Breast epithelium (tissue), 4 donors: ENCODE results near the gene SCD5. TPM values are rescaled to one million over a fixed set of nuclear protein-coding genes. Genes with fewer than 3 reads are reported as not detected.

Experiments
- DNase-seq, 2 donors: peaks; one replicate each; pipeline ENCODE4 v3.0.0-alpha.2; 2019; ENCODE audit warnings: low spot score in 2 of 2
- H3K27ac ChIP-seq, 2 donors: fragments of 200-600 bp; sonication (generic) in 1 of 2; one replicate each; pipeline ENCODE4 v1.5.1; 2016 to 2019; ENCODE audit warnings: mild to moderate bottlenecking in 1 of 2
- H3K27me3 ChIP-seq, 2 donors: fragments of 200-600 bp; sonication (generic) in 1 of 2; one replicate each; pipeline versions ENCODE4 v1.5.1 to v1.6.0; 2017 to 2019; ENCODE audit warnings: control low read depth in 1 of 2, mild to moderate bottlenecking in 1 of 2
- H3K36me3 ChIP-seq: fragments of 200-600 bp; one replicate; pipeline ENCODE4 v1.5.1; 2019
- H3K4me1 ChIP-seq, 2 donors: fragments of 200-600 bp; sonication (generic); one replicate each; pipeline ENCODE4 v1.5.1; 2016 to 2019; ENCODE audit warnings: control low read depth in 1 of 2
- H3K4me3 ChIP-seq, 3 donors: fragments of 200-600 bp; sonication (generic); 1 replicate in 2 of 3; 2 replicates in 1 of 3; pipeline ENCODE4 v1.5.1; 2016 to 2019; ENCODE audit warnings: mild to moderate bottlenecking in 3 of 3, moderate library complexity in 2 of 3
- H3K9me3 ChIP-seq, 2 donors: fragments of 200-600 bp; sonication (generic) in 1 of 2; one replicate each; pipeline ENCODE4 v1.5.1; 2016 to 2019; ENCODE audit warnings: control low read depth in 1 of 2
- POLR2A ChIP-seq: fragments of 450-650 bp; IDR thresholded peaks from one replicate; pipeline ENCODE4 v1.6.1; 2016; ENCODE audit warnings: antibody characterized with exemption, mild to moderate bottlenecking, moderate library complexity
- POLR2AphosphoS5 ChIP-seq, 3 donors: sonication (generic); formaldehyde crosslinking; IDR thresholded peaks; one replicate each; pipeline ENCODE4 v1.6.1; 2017; ENCODE audit warnings: antibody characterized with exemption in 3 of 3
- intact Hi-C: fragments of 100-400 bp; cut with DNase I; formaldehyde crosslinking; loops from one replicate; pipeline ENCODE4 v1.15.1; 2023; ENCODE audit warnings: low total_unique reads
- total RNA-seq, 3 donors: library from RNA; depleted of rRNA; stranded (reverse); fragments of >200 nt; gene quantifications; one replicate each; pipeline ENCODE4 v1.1.0, GENCODE V29; 2016
- TF ChIP-seq, protein P1 (sequence below), 3 donors: fragments of 450-650 bp; IDR thresholded peaks; one replicate each; pipeline ENCODE4 v1.5.1; 2016 to 2017; ENCODE audit warnings: antibody characterized with exemption in 3 of 3, mild to moderate bottlenecking in 3 of 3, moderate library complexity in 3 of 3

SCD5 gene
- total RNA-seq, 3 donors from 2014 or later: 9.8 to 17.0 (median 14.7) TPM

GRCh38 chr4:82679531-82679930 lies 119.1 kb downstream of the SCD5 start:
- TF ChIP-seq POLR2A (no peak), POLR2AphosphoS5 (IDR thresholded peaks at IDR 0.05) (no peak)
- TF ChIP-seq, protein P1, sequence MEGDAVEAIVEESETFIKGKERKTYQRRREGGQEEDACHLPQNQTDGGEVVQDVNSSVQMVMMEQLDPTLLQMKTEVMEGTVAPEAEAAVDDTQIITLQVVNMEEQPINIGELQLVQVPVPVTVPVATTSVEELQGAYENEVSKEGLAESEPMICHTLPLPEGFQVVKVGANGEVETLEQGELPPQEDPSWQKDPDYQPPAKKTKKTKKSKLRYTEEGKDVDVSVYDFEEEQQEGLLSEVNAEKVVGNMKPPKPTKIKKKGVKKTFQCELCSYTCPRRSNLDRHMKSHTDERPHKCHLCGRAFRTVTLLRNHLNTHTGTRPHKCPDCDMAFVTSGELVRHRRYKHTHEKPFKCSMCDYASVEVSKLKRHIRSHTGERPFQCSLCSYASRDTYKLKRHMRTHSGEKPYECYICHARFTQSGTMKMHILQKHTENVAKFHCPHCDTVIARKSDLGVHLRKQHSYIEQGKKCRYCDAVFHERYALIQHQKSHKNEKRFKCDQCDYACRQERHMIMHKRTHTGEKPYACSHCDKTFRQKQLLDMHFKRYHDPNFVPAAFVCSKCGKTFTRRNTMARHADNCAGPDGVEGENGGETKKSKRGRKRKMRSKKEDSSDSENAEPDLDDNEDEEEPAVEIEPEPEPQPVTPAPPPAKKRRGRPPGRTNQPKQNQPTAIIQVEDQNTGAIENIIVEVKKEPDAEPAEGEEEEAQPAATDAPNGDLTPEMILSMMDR (IDR thresholded peaks at IDR 0.05): no peak
- Histone ChIP-seq H3K9me3 (no peaks in the 10 kb centered on the region), H3K36me3 (no peaks in the 10 kb centered on the region), H3K27me3 (no peaks in the 10 kb centered on the region), H3K4me3 (no peak overlapping the region), H3K4me1 (peaks cover 0 to 5% of the 10 kb centered on the region in 2 donors), H3K27ac (no peak overlapping the region)
- DNase-seq: no peak
- intact Hi-C loops: no loop called here

GRCh38 chr4:82678051-82678450 lies 120.5 kb downstream of the SCD5 start:
- TF ChIP-seq, protein P1 (IDR thresholded peaks at IDR 0.05): no peak
- no peak for TF ChIP-seq POLR2AphosphoS5 (IDR thresholded peaks at IDR 0.05)
- TF ChIP-seq POLR2A: no peak
- no peak for DNase-seq
- peak overlapping the region; percentile 34 to 41 for H3K27ac ChIP-seq
- H3K4me1 ChIP-seq: peaks cover 0 to 5% of the 10 kb centered on the region in 2 donors
- intact Hi-C loops: no loop called here
- H3K9me3 ChIP-seq: no peaks in the 10 kb centered on the region
- no peak overlapping the region for H3K4me3 ChIP-seq
- H3K36me3 ChIP-seq: no peaks in the 10 kb centered on the region
- H3K27me3 ChIP-seq: no peaks in the 10 kb centered on the region

- Histone ChIP-seq H3K27me3 (no peaks in the 10 kb centered on the region), H3K4me1 (peaks cover 0 to 5% of the 10 kb centered on the region in 2 donors), H3K9me3 (no peaks in the 10 kb centered on the region), H3K36me3 (no peaks in the 10 kb centered on the region), H3K4me3 (no peak overlapping the region), H3K27ac (peak overlapping the region; percentile 34 to 41)
- peak; percentile 24 to 62 for DNase-seq
- TF ChIP-seq POLR2AphosphoS5 (IDR thresholded peaks at IDR 0.05): no peak
- no peak for TF ChIP-seq POLR2A
- TF ChIP-seq, protein P1 (IDR thresholded peaks at IDR 0.05): no peak
- intact Hi-C loops: no loop called here
Observed at GRCh38 chr4:82677327-82677726, 121.3 kb downstream of the SCD5 start.

- TF ChIP-seq POLR2AphosphoS5 (IDR thresholded peaks at IDR 0.05): no peak
- no peak overlapping the region for H3K4me3 ChIP-seq
- intact Hi-C loops: no loop called here
Observed at GRCh38 chr4:82667761-82668480, 130.7 kb downstream of the SCD5 start.

GRCh38 chr4:82666970-82667665 lies 131.5 kb downstream of the SCD5 start:
- TF ChIP-seq POLR2A (no peak), POLR2AphosphoS5 (IDR thresholded peaks at IDR 0.05) (no peak)
- TF ChIP-seq, protein P1 (IDR thresholded peaks at IDR 0.05): no peak
- intact Hi-C loops: no loop called here
- Histone ChIP-seq H3K4me1 (no peaks in the 10 kb centered on the region), H3K36me3 (no peaks in the 10 kb centered on the region), H3K27ac (no peak overlapping the region), H3K9me3 (no peaks in the 10 kb centered on the region), H3K4me3 (no peak overlapping the region), H3K27me3 (no peaks in the 10 kb centered on the region)
- no peak for DNase-seq

More at GRCh38 chr4:82667761-82668480, 130.7 kb downstream of the SCD5 start:
- H3K9me3 ChIP-seq: no peaks in the 10 kb centered on the region
- DNase-seq: no peak
- H3K27me3 ChIP-seq: no peaks in the 10 kb centered on the region
- no peak overlapping the region for H3K27ac ChIP-seq
- H3K36me3 ChIP-seq: no peaks in the 10 kb centered on the region
- no peaks in the 10 kb centered on the region for H3K4me1 ChIP-seq
